H1 (cell line): ENCODE measurements around the gene SHROOM2.

ENCODE experiments used
- BRCA1 ChIP-seq: IDR thresholded peaks from 2 replicates; pipeline ENCODE4 v1.6.1; 2012; ENCODE audit warnings: low read depth, low read length, improper control_type of control experiment
- CHD1 ChIP-seq: IDR thresholded peaks from 2 replicates; pipeline ENCODE4 v1.6.1; 2012; ENCODE audit warnings: low read depth, low read length, improper control_type of control experiment
- CREB1 ChIP-seq: IDR thresholded peaks from 2 replicates; pipeline ENCODE4 v1.6.1; 2012; ENCODE audit warnings: inconsistent platforms
- CTCF ChIP-seq, 3 experiments: IDR thresholded peaks; 1 replicate in 2 of 3; 2 replicates in 1 of 3; pipeline versions ENCODE4 v1.5.1 to v1.6.1; 2011; ENCODE audit warnings: low read length in 3 of 3, mild to moderate bottlenecking in 3 of 3, inconsistent platforms in 2 of 3, low read depth in 1 of 3, moderate library complexity in 1 of 3; ENCODE audit not compliant: insufficient read depth in 1 of 3; ENCODE audit errors: control extremely low read depth in 1 of 3
- EZH2 ChIP-seq: fragments of 200-600 bp; sonication (generic); IDR thresholded peaks from 2 replicates; pipeline ENCODE4 v1.7.1; 2012; ENCODE audit warnings: low read depth, mild to moderate bottlenecking, moderate library complexity, low read length, inconsistent platforms; ENCODE audit not compliant: severe bottlenecking
- HDAC2 ChIP-seq, 2 experiments: fragments of 300-600 bp in 1 of 2; sonication (generic) in 1 of 2; IDR thresholded peaks; 2 replicates each; pipeline ENCODE4 v1.6.1; 2011 to 2012; ENCODE audit warnings: low read depth in 2 of 2, low read length in 2 of 2, mild to moderate bottlenecking in 2 of 2, moderate library complexity in 2 of 2, borderline replicate concordance in 1 of 2, inconsistent platforms in 1 of 2
- JUN ChIP-seq: IDR thresholded peaks from 2 replicates; pipeline ENCODE4 v1.6.1; 2011; ENCODE audit warnings: low read depth, mild to moderate bottlenecking, improper control_type of control experiment, low read length
- JUND ChIP-seq: IDR thresholded peaks from 2 replicates; pipeline ENCODE4 v1.6.1; 2011; ENCODE audit warnings: mild to moderate bottlenecking, improper control_type of control experiment, low read length
- MAX ChIP-seq: IDR thresholded peaks from 2 replicates; pipeline ENCODE4 v1.6.1; 2012; ENCODE audit warnings: inconsistent platforms
- POLR2A ChIP-seq, 2 experiments: IDR thresholded peaks; 1 replicate in 1 of 2; 2 replicates in 1 of 2; pipeline ENCODE4 v1.6.1; 2011; ENCODE audit warnings: low read depth in 2 of 2, low read length in 2 of 2, mild to moderate bottlenecking in 2 of 2; ENCODE audit errors: control extremely low read depth in 1 of 2
- POLR2AphosphoS5 ChIP-seq: IDR thresholded peaks from 2 replicates; pipeline ENCODE4 v1.6.1; 2011; ENCODE audit warnings: low read depth, low read length
- RAD21 ChIP-seq, 2 experiments: IDR thresholded peaks in 1 of 2; conservative IDR thresholded peaks in 1 of 2; 2 replicates each; pipeline ENCODE4 v1.6.1; 2011; ENCODE audit warnings: low read depth in 2 of 2, low read length in 2 of 2, improper control_type of control experiment in 1 of 2, inconsistent platforms in 1 of 2, mild to moderate bottlenecking in 1 of 2, moderate library complexity in 1 of 2
- RFX5 ChIP-seq: IDR thresholded peaks from 2 replicates; pipeline ENCODE4 v1.6.1; 2011; ENCODE audit warnings: low read depth, low read length, improper control_type of control experiment, borderline replicate concordance

- TF ChIP-seq POLR2AphosphoS5: no peak
- TF ChIP-seq HDAC2 (IDR thresholded peaks at IDR 0.05; ENCODE audit: borderline replicate concordance in 1 of 2, low read depth in 2 of 2, low read length in 2 of 2): no peak
- no peak for TF ChIP-seq RFX5
- TF ChIP-seq JUN: no peak
- TF ChIP-seq CTCF (IDR thresholded peaks at IDR 0.05; ENCODE audit: control extremely low read depth in 1 of 3, insufficient read depth in 1 of 3, low read depth in 1 of 3, low read length in 3 of 3): no peak
- TF ChIP-seq POLR2A (IDR thresholded peaks at IDR 0.05; ENCODE audit: control extremely low read depth in 1 of 2, low read depth in 2 of 2, low read length in 2 of 2): no peak
- no peak for TF ChIP-seq BRCA1
- no peak for TF ChIP-seq EZH2
- TF ChIP-seq RAD21 (IDR thresholded peaks at IDR 0.05 in 1 of 2, conservative IDR thresholded peaks at IDR 0.05 in 1 of 2; ENCODE audit: low read depth in 2 of 2, low read length in 2 of 2): no peak
- TF ChIP-seq CHD1: no peak
- no peak for TF ChIP-seq MAX
- no peak for TF ChIP-seq JUND
- no peak for TF ChIP-seq CREB1
These were observed 109.1 kb downstream of the SHROOM2 start for GRCh38 chrX:9895225-9895912.
